Neural cell (in vitro differentiated cells): ENCODE data around the gene CNOT3. TPM values are rescaled to one million over a fixed set of nuclear protein-coding genes. Genes with fewer than 3 reads are reported as not detected.
A peak's percentile ranks its signal among the peaks of the same experiment; 100 is the strongest.

ENCODE experiments used
- H2AFZ ChIP-seq: fragments of 200-600, 300-800 bp; sonication (generic), shearing (Covaris generic); 2 replicates; pipeline ENCODE4 v1.6.0; 2014; ENCODE audit warnings: low read depth, mild to moderate bottlenecking, antibody characterized with exemption, low read length, moderate library complexity
- H3F3A ChIP-seq: fragments of 200-600 bp; shearing (Covaris generic); 2 replicates; pipeline ENCODE4 v1.6.1; 2016; ENCODE audit warnings: mild to moderate bottlenecking, moderate library complexity, mixed read lengths, antibody characterized with exemption, low read length; ENCODE audit not compliant: insufficient read depth, poor library complexity, severe bottlenecking
- H3K27ac ChIP-seq: fragments of 200-600, 300-800 bp; sonication (generic), shearing (Covaris generic); 2 replicates; pipeline ENCODE4 v1.5.1; 2014; ENCODE audit warnings: mild to moderate bottlenecking, low read length, moderate library complexity
- H3K27me3 ChIP-seq: fragments of 300-800, 200-600 bp; sonication (generic), shearing (Covaris generic); 2 replicates; pipeline ENCODE4 v1.6.0; 2014; ENCODE audit warnings: mild to moderate bottlenecking, low read depth, low read length, moderate library complexity; ENCODE audit not compliant: insufficient read depth
- H3K36me3 ChIP-seq: fragments of 300-800, 200-600 bp; sonication (generic), shearing (Covaris generic); 2 replicates; pipeline ENCODE4 v1.5.1; 2014; ENCODE audit warnings: mild to moderate bottlenecking, antibody characterized with exemption, low read length, moderate library complexity; ENCODE audit not compliant: insufficient read depth
- H3K4me2 ChIP-seq: fragments of 300-800, 200-600 bp; sonication (generic), shearing (Covaris generic); 2 replicates; pipeline ENCODE4 v1.6.0; 2014; ENCODE audit warnings: mild to moderate bottlenecking, low read length
- H3K4me3 ChIP-seq: fragments of 300-800, 200-600 bp; sonication (generic), shearing (Covaris generic); 2 replicates; pipeline ENCODE4 v1.5.1; 2014; ENCODE audit warnings: mild to moderate bottlenecking, low read length, moderate library complexity
- H3K79me2 ChIP-seq: fragments of 200-600 bp; shearing (Covaris generic); replicated peaks from 2 replicates; pipeline ENCODE4 v1.6.0; 2014; ENCODE audit warnings: mild to moderate bottlenecking, low read length, moderate library complexity; ENCODE audit not compliant: insufficient read depth
- H3K9ac ChIP-seq: fragments of 300-800, 200-600 bp; sonication (generic), shearing (Covaris generic); 2 replicates; pipeline ENCODE4 v1.6.1; 2016; ENCODE audit warnings: mild to moderate bottlenecking, low read length, mixed read lengths
- H3K9me2 ChIP-seq: fragments of 200-600 bp; shearing (Covaris generic); 2 replicates; pipeline ENCODE4 v1.6.1; 2016; ENCODE audit warnings: mild to moderate bottlenecking, low read length, mixed read lengths; ENCODE audit not compliant: insufficient read depth
- H3K9me3 ChIP-seq: fragments of 200-600, 300-800 bp; sonication (generic), shearing (Covaris generic); 2 replicates; pipeline ENCODE4 v1.6.1; 2016; ENCODE audit warnings: mild to moderate bottlenecking, mixed run types, low read length, moderate library complexity, mixed read lengths
- H4K20me1 ChIP-seq: fragments of 200-600 bp; shearing (Covaris generic); 2 replicates; pipeline ENCODE4 v1.6.1; 2016; ENCODE audit warnings: mild to moderate bottlenecking, mixed run types; ENCODE audit not compliant: insufficient read depth
- CTCF ChIP-seq: fragments of 450-650 bp; IDR thresholded peaks from 2 replicates; pipeline ENCODE4 v1.5.1; 2014; ENCODE audit warnings: antibody characterized with exemption, mild to moderate bottlenecking, moderate library complexity; ENCODE audit not compliant: poor library complexity, severe bottlenecking
- EP300 ChIP-seq: fragments of 450-650 bp; conservative IDR thresholded peaks from 2 replicates; pipeline ENCODE4 v1.6.1; 2014; ENCODE audit warnings: antibody characterized with exemption, mild to moderate bottlenecking, moderate library complexity; ENCODE audit not compliant: poor library complexity, severe bottlenecking
- POLR2AphosphoS5 ChIP-seq: IDR thresholded peaks from 2 replicates; pipeline ENCODE4 v1.6.1; 2012
- RAD21 ChIP-seq: fragments of 450-650 bp; conservative IDR thresholded peaks from 2 replicates; pipeline ENCODE4 v1.6.1; 2014; ENCODE audit warnings: antibody characterized with exemption, mild to moderate bottlenecking, moderate library complexity
- REST ChIP-seq: IDR thresholded peaks from 2 replicates; pipeline ENCODE4 v1.6.1; 2012; ENCODE audit warnings: borderline replicate concordance
- SMC3 ChIP-seq: fragments of 450-650 bp; conservative IDR thresholded peaks from 2 replicates; pipeline ENCODE4 v1.6.1; 2014; ENCODE audit warnings: antibody characterized with exemption, mild to moderate bottlenecking, moderate library complexity; ENCODE audit not compliant: poor library complexity
- TAF1 ChIP-seq: IDR thresholded peaks from 2 replicates; pipeline ENCODE4 v1.6.1; 2012; ENCODE audit warnings: low read depth
- polyA plus RNA-seq: library from polyadenylated mRNA; depleted of rRNA; stranded (reverse); fragments of >200 nt; gene quantifications from 2 replicates; pipeline ENCODE4 v1.2.3, GENCODE V29; 2014

Gene CNOT3
- polyA plus RNA-seq, 1 donor from 2014 or later = 7.6 TPM

- H2AFZ ChIP-seq = no peak overlapping the region
- peaks cover 34% of the 10 kb centered on the region for H3K79me2 ChIP-seq
- no peaks in the 10 kb centered on the region for H4K20me1 ChIP-seq
Measured at GRCh38 chr19:54138489-54139256, 1.1 kb downstream of the CNOT3 start.

GRCh38 chr19:54141356-54141755, 3.8 kb downstream of the CNOT3 start:
- Histone ChIP-seq H3K27me3 (no peaks in the 10 kb centered on the region), H3K79me2 (peaks cover 34% of the 10 kb centered on the region)

More at GRCh38 chr19:54138489-54139256, 1.1 kb downstream of the CNOT3 start:
- H3K27ac ChIP-seq = peak overlapping the region; percentile 83
- H3F3A ChIP-seq = no peaks in the 10 kb centered on the region
- H3K9me2 ChIP-seq = no peaks in the 10 kb centered on the region
- H3K4me2 ChIP-seq = peak overlapping the region; percentile 80
- no peaks in the 10 kb centered on the region for H3K9me3 ChIP-seq
- no peak for TF ChIP-seq REST
- no peaks in the 10 kb centered on the region for H3K36me3 ChIP-seq
- peak overlapping the region; percentile 92 for H3K4me3 ChIP-seq
- no peaks in the 10 kb centered on the region for H3K27me3 ChIP-seq
- H3K9ac ChIP-seq = peak overlapping the region; percentile 97

GRCh38 chr19:54142166-54142780, 4.7 kb downstream of the CNOT3 start:
- Histone ChIP-seq H3K4me3 (no peak overlapping the region), H3K9me2 (no peaks in the 10 kb centered on the region), H3K4me2 (no peak overlapping the region), H3K9ac (no peak overlapping the region), H2AFZ (no peak overlapping the region), H3K79me2 (peaks cover 34% of the 10 kb centered on the region), H3K36me3 (no peaks in the 10 kb centered on the region), H3F3A (no peaks in the 10 kb centered on the region), H4K20me1 (no peaks in the 10 kb centered on the region), H3K9me3 (no peaks in the 10 kb centered on the region), H3K27ac (no peak overlapping the region), H3K27me3 (no peaks in the 10 kb centered on the region)
- TF ChIP-seq SMC3 (no peak), TAF1 (no peak), REST (no peak), POLR2AphosphoS5 (no peak), CTCF (no peak), RAD21 (no peak)

More at GRCh38 chr19:54141356-54141755, 3.8 kb downstream of the CNOT3 start:
- no peak overlapping the region for H2AFZ ChIP-seq
- no peaks in the 10 kb centered on the region for H3F3A ChIP-seq
- no peak for TF ChIP-seq EP300
- H3K4me3 ChIP-seq = no peak overlapping the region
- H3K9me3 ChIP-seq = no peaks in the 10 kb centered on the region
- no peak overlapping the region for H3K9ac ChIP-seq
- H3K9me2 ChIP-seq = no peaks in the 10 kb centered on the region
- H3K4me2 ChIP-seq = no peak overlapping the region
- no peaks in the 10 kb centered on the region for H3K36me3 ChIP-seq
- no peak overlapping the region for H3K27ac ChIP-seq
- H4K20me1 ChIP-seq = no peaks in the 10 kb centered on the region
